GM19351 (cell line): ENCODE results near the gene SYT8.
A peak's percentile ranks its signal among the peaks of the same experiment; 100 is the strongest.
"Not testable (repeated sequence)": the region's sequence is repeated elsewhere in the genome, so short reads cannot be mapped to it uniquely, and the experiment has no call there.

Experiments
- ATAC-seq: cut with Tn5 transposase; IDR thresholded peaks from one replicate; pipeline ENCODE4 v1.9.1; 2021; ENCODE audit warnings: mild to moderate bottlenecking, moderate library complexity; ENCODE audit not compliant: unreplicated experiment

The SYT8 gene

GRCh38 chr11:1871531-1871930, 36.7 kb downstream of the SYT8 start:
- no peak for ATAC-seq

DNA sequence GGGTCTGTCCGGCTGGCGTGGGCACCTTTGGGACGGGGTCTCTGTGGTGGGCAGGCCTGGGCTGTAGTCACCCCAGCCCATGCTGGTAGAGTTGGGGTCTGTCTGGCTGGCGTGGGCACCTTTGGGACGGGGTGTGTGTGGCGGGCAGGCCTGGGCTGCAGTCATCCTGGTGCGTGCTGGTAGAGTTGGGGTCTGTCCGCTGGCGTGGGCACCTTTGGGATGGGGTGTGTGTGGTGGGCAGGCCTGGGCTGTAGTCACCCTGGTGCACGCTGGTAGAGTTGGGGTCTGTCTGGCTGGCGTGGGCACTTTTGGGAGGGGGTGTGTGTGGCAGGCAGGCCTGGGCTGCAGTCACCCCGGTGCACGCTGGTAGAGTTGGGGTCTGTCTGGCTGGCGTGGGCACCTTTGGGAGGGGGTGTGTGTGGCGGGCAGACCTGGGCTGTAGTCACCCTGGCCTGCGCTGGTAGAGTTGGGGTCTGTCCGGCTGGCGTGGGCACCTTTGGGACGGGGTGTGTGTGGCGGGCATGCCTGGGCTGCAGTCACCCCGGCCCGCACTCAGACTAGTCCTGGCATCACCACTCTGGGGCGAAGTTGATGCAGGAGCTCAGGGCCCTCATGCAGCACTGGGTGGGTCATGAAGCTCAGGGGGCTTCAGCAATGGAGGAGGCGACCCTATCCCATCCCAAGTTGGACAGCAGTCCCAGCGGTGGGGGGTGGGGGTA, 37.6 kb downstream of the SYT8 start:
- no peak for ATAC-seq

- ATAC-seq = no peak
Observed at GRCh38 chr11:1873048-1873812, 38.4 kb downstream of the SYT8 start.

- ATAC-seq = not testable (repeated sequence)
Observed at GRCh38 chr11:1873813-1874150, 39.0 kb downstream of the SYT8 start.

DNA sequence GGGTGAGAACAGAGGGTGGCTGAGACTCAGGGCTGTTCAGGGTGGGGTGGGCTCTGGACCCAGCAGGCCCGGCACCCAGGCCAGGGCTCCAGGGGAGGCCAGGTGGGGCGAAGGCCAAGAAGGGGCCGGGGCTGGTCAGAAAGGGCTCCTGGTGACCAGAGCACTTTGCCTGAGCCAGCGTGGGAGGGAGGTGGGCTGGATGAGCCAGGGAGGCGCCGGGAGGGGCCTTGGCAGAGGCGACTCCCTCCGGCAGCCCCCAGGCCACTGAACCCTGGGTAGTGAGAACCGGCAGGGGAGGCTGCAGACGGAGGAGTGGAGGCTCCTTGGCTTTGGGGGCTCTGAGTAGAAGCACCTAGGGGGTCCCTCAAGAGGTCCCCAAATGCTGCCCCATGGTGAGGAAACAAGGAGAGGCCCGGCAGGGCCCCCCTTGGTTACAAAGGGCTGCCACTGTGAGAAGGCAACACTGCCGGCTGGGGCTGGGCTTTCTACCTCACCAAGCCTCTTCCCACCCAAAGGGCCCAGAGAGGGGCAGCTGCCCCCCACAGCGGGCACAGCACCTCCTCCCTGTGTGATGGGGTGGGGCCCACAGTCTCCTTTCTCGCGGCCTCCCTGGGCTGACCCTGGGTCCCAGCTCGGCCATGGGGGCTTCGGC, 39.8 kb downstream of the SYT8 start:
- ATAC-seq = not testable (repeated sequence)

DNA sequence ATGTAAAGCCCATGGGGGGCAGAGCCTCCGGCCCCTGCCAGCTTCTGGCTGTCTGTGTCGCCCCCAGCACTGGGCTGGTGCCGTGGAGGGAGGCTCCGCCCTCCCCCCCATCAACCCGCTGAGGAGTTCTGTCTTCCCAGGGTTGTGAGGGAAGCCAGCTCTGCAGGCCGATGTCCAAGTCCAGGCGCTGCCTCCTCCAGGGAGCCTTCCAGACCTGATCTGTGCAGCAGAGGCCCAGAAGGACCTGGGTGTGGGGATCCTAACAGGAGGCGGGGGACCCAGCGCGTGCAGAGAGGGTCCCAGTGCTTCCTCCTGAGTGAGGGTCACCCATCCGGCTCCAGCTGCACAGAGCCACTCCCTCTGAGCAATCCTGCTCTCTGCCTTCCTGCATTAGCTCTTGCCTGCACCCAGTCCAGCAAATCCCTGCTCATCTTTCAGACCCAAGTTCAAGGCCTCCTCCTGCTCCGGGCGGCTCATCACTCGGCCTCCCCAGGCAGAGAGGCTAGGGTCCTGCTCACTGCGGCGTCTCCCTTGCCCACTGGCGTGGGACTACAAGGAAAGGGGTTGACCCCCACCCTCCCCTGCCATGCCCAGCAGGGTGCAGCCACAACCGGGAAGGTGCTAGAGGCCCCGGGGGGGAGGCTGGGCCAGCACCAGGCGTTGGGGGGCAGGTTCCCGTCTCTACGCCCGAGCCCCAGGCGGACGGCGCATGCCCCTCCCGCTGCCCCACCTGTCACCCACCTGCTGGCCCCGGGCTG, 40.5 kb downstream of the SYT8 start:
- ATAC-seq = no peak

GRCh38 chr11:1875851-1876301, 41.1 kb downstream of the SYT8 start:
- ATAC-seq = not testable (repeated sequence)

GRCh38 chr11:1876361-1877063, 41.7 kb downstream of the SYT8 start:
- ATAC-seq = no peak

DNA sequence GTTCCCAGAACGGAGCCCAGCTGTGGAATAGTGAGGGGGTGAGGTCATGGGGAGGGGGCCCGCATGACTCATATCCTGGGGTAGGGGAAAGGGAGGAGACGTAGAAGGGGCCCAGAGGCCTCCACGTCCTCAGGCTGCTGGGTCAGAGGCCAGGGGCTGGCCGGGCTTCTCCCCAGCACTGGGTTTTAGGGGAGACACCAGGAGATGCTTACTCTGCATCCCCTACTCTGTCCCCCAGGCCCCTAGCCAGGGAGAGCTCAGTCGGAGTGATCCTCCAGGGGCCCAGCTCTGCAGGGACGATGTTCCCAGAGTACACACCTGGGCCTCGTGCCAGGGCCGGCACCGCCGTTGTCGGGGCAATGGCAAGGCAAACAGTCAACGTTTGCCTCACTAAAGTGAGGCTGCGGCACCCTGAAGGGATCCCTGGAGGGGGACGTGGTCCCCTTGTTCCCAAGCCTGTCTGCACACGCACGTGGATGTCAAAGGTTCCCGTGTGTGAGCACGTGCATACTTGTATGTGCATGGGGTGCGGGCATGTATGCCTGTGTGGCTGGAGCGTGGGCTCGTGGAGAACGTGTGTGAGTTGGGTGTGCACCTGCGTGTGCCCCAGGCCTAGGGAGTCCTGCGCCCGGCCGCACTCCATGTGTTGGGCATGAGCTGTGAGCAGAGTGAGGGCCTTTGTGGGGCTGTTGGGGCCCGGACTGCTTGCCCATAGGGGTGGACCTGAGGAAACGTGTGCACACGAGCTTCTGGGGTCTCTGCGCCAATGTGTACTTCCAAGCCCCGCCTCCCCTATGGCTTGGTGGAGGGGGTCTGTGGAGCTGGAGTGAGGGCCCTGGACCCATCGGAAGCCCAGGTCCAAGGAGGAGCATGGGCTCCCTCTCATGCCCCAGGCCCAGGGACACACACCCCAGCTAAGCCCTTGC, 42.7 kb downstream of the SYT8 start:
- no peak for ATAC-seq

DNA sequence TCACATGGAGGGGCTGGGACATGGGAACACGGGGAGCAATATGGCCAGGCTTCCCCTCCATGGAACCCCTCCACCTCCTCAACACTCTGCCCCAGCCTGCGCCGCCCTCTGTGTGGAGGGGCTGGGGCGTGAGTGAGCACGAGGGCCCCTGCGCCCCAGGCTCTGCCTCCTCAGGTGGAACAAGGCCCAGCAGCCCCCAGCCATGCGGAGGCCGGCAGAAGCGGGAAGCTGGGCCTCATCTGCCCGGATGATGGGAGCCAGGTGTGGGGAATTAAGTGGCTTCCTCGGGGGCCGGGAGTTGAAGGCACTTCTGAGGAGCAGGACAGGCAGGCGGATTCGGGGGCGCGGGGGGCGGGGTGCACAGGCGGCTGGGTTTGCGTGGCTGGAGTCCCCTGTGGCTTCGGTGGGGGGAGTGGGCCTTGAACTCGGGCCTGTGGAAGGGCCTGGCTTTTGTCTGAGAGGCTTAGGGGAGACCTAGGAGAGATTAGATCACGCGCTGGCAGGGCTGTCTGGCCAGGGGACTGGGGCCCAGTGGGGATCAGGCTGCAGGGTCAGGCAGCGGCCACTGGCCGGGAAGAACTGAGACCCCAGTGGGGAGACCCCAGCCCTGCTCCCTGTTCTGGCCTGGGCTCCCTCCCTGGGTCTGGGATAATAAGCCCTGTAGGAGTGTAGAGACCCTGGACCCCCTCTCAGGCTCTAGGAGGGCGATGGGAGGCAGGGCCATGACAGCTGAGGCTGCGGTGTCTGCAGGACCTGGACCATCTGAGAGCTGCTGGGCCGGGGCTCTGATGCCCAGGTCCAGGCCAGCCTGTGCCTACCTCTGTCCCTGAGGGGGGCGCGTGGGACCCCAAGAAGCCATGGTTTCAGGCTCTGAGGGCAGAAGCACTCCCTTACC, 43.6 kb downstream of the SYT8 start:
- ATAC-seq = no peak

GRCh38 chr11:1879342-1879940, 44.7 kb downstream of the SYT8 start:
- ATAC-seq = no peak

DNA sequence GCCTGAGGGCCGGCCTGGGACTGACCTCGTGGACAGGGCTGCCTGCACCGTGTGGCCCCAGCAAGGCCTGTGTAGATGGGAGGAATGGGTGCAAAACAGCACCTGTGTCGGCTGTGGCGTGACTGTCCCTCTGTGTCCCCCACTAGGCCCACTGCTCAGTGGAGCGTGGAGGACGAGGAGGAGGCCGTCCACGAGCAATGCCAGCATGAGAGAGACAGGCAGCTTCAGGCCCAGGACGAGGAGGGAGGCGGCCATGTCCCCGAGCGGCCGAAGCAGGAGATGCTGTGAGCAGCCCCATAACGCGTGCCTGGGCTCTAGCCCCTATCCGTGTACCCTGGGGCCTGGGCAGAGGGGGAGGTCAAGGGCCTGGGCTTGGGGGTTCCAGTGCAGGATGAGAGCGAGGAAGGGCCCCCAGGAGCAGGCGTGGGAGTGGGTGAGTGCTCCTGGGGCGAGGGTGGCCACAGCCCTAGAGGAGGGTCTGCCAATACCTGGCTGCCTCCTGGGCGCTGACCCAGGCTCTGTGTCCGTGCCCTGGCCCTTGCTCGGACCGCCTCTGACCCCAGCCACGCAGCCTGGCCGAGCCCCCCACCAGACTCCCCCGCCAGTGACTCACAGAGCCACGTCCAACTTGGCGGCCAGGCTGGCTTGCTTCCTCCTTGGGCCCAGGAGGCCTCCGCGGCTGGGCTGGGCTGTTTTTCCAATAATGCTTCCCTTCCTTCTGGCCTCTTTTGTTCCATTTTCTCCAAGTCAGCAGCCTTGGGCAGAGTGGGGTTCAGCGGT, 45.3 kb downstream of the SYT8 start:
- no peak for ATAC-seq

- ATAC-seq = no peak
Observed at GRCh38 chr11:1880746-1881441, 46.1 kb downstream of the SYT8 start.

GRCh38 chr11:1881442-1882264, 46.9 kb downstream of the SYT8 start:
- no peak for ATAC-seq

GRCh38 chr11:1882265-1883238, 47.8 kb downstream of the SYT8 start:
- peak; percentile 73 for ATAC-seq
